Coronary artery (tissue), 2 donors: ENCODE results near the gene PLPP4.

Source experiments
- DNase-seq: peaks from one replicate; pipeline ENCODE4 v3.0.0-alpha.2; 2017; ENCODE audit warnings: low spot score
- H3K27ac ChIP-seq, 2 donors: fragments of 200-600 bp; sonication (generic); one replicate each; pipeline ENCODE4 v1.5.1; 2016 to 2019
- H3K4me3 ChIP-seq: fragments of 200-600 bp; sonication (generic); 2 replicates; pipeline ENCODE4 v1.5.1; 2016; ENCODE audit warnings: mild to moderate bottlenecking, moderate library complexity
- TF ChIP-seq, protein P1 (sequence below): fragments of 200-600 bp; sonication (generic); IDR thresholded peaks from one replicate; pipeline ENCODE4 v1.5.1; 2019; ENCODE audit warnings: antibody characterized with exemption

Gene PLPP4

DNA sequence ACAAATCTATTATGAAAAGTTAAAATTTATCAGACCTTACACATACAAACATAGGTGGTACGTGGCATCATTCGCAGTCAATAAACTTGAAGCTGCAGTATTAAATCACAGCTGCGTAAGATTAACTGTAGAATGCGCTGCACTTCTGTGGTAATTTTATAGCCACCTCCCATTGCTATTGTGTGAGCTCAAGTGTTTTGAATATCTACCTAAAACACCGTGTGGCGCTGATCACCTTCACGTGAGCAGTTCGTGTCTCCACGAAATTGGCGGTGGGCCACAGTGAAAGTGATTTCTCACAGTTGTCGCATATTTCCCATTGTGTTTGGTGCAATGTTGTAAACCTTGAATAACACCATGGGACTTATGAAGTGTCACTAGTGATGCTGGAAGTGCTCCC, 102.8 kb downstream of the PLPP4 start:
- H3K4me3 ChIP-seq: no peak overlapping the region
- TF ChIP-seq, protein P1, sequence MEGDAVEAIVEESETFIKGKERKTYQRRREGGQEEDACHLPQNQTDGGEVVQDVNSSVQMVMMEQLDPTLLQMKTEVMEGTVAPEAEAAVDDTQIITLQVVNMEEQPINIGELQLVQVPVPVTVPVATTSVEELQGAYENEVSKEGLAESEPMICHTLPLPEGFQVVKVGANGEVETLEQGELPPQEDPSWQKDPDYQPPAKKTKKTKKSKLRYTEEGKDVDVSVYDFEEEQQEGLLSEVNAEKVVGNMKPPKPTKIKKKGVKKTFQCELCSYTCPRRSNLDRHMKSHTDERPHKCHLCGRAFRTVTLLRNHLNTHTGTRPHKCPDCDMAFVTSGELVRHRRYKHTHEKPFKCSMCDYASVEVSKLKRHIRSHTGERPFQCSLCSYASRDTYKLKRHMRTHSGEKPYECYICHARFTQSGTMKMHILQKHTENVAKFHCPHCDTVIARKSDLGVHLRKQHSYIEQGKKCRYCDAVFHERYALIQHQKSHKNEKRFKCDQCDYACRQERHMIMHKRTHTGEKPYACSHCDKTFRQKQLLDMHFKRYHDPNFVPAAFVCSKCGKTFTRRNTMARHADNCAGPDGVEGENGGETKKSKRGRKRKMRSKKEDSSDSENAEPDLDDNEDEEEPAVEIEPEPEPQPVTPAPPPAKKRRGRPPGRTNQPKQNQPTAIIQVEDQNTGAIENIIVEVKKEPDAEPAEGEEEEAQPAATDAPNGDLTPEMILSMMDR: no peak
- no peak for DNase-seq
- H3K27ac ChIP-seq: no peak overlapping the region

GRCh38 chr10:120562956-120563355, 105.9 kb downstream of the PLPP4 start:
- Histone ChIP-seq H3K27ac (no peak overlapping the region), H3K4me3 (no peak overlapping the region)
- no peak for DNase-seq
- TF ChIP-seq, protein P1: no peak

DNA sequence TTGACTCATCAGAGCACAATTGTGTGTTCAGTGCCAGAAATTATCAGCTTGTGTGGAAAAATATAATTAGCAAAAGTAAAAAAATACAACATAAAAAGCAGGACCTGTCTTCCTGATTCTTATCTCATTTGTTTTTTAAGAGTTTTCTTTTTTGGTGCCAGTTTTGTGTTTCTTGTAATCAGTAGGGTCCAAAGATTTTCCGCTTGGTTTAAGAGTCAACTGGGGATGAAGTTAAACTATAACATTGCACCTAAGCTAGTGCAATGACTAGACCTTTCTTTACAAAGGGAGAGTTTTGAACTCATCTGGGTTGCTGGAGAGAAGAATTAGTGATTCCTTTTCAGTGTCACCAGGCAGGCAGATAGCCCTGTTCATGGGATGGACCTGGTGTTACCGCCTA, 113.4 kb downstream of the PLPP4 start:
- H3K4me3 ChIP-seq: no peak overlapping the region
- TF ChIP-seq, protein P1: no peak
- no peak for DNase-seq
- H3K27ac ChIP-seq: no peak overlapping the region

DNA sequence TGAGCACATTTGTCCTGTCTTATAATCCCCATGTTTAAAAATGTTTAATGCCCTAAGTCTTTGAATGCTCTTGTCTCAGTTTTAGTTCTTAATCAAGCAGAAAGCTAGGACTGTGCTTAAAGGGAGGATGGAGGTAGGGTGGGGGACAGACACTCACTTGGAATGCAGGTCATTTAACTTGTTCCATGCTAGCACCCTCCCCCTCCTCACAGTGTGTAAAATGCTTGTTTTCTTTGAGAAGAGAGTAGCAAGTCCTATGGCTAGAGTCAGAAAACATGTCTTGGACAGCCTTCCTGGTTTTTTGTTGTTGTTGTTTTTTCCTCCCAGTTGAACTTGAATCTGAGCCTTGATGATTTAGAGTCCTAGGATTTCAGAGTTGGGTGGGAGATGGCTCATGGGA, 114.2 kb downstream of the PLPP4 start:
- Histone ChIP-seq H3K27ac (no peak overlapping the region), H3K4me3 (no peak overlapping the region)
- TF ChIP-seq, protein P1: no peak
- no peak for DNase-seq

DNA sequence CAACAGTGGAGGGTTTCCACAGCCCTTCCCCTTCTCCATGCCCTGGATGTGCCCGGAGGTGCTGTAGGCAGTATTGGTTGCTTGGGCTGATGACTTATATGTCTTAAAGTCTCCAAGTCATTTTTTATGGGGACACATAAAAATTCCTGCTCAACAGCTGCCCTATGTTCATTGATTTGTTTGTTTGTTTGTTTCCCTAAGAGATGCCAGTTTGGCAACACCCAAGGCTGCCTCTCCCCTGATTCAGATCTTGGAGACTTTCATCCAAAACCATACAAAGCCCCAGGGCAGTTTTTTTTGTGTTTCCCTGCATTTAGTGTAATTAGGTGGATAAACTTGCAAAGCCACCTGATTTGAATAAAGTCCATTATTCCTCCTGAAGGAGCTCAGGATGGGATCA, 115.3 kb downstream of the PLPP4 start:
- no peak overlapping the region for H3K4me3 ChIP-seq
- H3K27ac ChIP-seq: no peak overlapping the region
- TF ChIP-seq, protein P1: no peak
- no peak for DNase-seq

DNA sequence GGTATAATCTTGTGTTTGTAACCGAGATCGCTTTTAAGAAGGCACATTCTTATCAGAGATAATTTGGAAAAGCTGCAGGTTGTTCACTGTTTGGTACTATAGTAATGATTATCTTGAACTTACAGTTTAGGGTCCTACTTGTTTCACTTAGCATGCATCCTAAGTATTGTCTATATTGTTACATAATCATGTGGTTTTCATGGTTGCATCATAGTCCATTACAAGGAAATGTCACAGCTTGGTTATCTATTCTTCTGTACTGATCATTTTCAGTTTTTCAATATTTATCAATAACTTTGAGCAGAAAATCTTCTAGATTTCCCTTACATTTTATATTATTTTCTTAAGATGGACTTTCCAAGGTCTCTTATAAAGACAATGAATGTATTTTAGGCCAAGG, 116.3 kb downstream of the PLPP4 start:
- DNase-seq: no peak
- H3K27ac ChIP-seq: no peak overlapping the region
- H3K4me3 ChIP-seq: no peak overlapping the region
- TF ChIP-seq, protein P1: no peak

GRCh38 chr10:120574981-120575380, 118.0 kb downstream of the PLPP4 start:
- TF ChIP-seq, protein P1: no peak
- Histone ChIP-seq H3K4me3 (no peak overlapping the region), H3K27ac (no peak overlapping the region)
- DNase-seq: no peak
